Measurements from ENCODE around the gene OLFML2B.
A peak's percentile ranks its signal among the peaks of the same experiment; 100 is the strongest.
"Not testable (repeated sequence)": the region's sequence is repeated elsewhere in the genome, so short reads cannot be mapped to it uniquely, and the experiment has no call there.

The OLFML2B gene

GRCh38 chr1:162023547-162024501 lies at the start of gene OLFML2B:
Gene OLFML2B, minus strand, starts transcription at chr1:162023869. Its CDS starts 439 bp downstream, at chr1:162023430.
- DNase-seq (ENCODE audit: low spot score) = peak; percentile 86

GRCh38 chr1:162072740-162073139 lies 49.1 kb upstream of the OLFML2B start:
- no peak for DNase-seq (ENCODE audit: low spot score)

DNA sequence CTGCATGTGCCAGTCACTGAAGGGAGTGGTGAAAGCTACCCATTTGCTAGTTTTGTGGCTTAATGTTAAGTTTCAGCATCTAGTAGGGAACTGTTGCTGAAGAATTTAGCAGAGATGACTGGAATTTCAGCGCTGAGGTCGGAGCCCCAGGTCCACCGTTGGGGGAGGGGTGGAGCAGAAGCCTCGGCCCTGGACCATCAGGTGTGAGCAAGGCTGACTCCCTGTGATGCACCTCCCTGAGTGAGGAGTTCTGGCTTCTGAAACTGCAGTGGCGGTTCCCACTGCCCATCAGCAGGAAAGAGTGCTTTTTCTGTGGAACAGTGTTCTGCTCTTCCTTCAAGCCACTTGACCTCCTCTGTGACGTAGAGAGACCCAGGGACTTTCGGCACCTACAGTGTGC lies 47.2 kb upstream of the OLFML2B start:
- no peak for DNase-seq (ENCODE audit: low spot score)

DNA sequence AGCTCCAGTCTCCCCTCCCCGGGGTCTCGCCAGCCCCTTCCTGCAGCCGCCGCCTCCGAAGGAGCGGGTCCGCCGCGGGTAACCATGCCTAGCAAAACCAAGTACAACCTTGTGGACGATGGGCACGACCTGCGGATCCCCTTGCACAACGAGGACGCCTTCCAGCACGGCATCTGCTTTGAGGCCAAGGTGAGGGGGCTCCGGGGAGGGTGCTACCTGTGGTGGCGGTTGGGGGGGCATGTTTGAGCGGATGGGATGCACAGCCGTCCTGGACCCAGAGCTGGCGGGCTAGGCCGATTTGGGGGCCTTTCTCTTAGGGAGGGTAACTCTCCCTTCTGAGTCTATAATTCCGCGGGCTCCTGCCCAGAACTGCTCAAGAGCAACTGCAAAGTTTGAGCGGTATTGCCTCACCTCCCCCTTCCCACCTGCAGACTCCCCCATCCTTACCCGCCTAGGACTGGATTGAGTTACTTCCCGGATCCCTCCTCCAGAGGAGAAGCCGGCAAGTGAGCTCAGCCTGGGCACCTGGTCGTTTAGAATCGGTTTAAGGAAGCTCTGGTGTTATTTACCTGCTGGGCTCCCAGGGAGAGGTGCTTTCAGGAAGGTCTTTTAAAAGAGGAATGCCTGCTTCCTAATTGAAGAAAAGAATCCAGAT lies 46.6 kb upstream of the OLFML2B start:
- DNase-seq (ENCODE audit: low spot score) = no peak

- DNase-seq (ENCODE audit: low spot score) = peak; percentile 82
Measured at GRCh38 chr1:162069334-162070093, 45.8 kb upstream of the OLFML2B start, which contains the start of gene NOS1AP. Gene NOS1AP, plus strand, starts transcription at chr1:162069691. Its CDS starts 487 bp downstream, at chr1:162070178.

DNA sequence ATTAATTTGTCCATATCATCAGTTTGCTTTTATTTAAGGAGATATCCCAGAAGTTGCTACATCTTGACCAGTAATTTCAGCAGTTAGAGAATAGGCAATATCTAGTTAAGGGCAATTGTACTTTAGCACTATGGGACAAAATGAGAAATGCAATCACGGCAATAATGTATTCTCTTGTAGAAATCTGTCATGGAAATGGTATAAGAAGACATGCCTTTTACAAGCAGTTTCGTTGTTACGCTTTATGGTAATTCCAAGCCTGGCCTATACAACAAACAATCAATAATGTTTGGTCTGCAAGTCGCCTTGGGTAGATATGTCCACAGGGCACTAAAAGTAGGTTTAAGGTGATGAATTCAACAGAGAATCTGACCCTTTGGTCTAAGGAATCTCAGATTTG lies 44.6 kb upstream of the OLFML2B start:
- no peak for DNase-seq (ENCODE audit: low spot score)

DNA sequence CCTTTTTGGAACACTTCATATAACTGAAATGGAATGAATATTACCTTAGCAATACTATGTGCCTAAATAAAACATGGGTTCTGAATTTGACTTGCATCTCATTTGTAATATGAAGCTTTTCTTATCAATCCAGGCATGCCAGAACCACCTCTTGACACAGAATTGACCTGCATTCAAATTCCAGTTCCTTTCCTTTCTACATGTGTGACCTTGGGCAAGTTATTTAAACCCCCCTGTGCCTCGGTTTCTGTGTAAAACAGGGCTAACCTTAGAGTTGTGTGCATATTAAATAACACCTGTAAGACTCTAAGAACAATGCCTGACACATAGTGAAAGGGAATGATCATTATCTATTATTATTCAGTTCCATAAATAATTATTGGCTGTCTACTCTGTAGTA lies 43.8 kb upstream of the OLFML2B start:
- no peak for DNase-seq (ENCODE audit: low spot score)

DNA sequence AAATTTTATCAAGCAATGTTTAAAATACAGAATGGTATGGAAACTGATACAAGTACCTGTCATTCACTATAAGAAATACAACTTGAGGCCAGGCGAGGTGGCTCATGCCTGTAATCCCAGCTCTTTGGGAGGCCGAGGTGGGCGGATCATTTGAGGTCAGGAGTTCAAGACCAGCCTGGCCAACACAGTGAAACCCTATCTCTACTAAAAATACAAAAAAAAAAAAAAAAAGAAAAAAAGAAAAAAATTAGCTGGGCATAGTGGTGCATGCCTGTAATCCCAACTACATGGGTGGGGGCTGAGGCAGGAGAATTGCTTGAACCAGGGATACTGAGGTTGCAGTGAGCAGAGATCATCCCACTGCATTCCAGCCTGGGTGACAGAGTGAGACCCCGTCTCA lies 43.2 kb upstream of the OLFML2B start:
- DNase-seq (ENCODE audit: low spot score) = not testable (repeated sequence)

- no peak for DNase-seq (ENCODE audit: low spot score)
Measured at GRCh38 chr1:162065016-162065415, 41.3 kb upstream of the OLFML2B start.

DNA sequence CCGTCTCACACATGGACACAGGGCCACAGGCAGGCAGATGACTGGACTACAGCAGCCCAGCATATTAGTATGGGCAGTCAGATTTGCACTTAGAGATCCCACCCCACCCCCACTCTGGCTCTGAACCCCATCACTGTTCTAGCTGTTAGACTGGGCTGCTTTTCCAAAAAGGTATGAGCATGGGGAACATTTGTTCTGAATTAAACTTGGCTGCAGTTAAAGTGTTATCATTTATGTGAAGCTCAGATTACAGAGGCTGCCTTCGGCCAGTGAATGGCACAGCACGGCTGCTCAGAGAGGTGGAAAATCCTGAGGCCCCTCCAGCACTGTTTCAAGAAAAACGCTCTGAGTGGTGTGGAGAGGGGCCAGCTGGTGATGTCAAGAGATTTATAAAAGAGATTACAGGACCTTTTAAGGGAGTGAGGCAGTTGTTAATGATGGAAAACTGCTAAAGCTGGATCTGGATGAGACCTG lies 38.9 kb upstream of the OLFML2B start:
- no peak for DNase-seq (ENCODE audit: low spot score)

DNA sequence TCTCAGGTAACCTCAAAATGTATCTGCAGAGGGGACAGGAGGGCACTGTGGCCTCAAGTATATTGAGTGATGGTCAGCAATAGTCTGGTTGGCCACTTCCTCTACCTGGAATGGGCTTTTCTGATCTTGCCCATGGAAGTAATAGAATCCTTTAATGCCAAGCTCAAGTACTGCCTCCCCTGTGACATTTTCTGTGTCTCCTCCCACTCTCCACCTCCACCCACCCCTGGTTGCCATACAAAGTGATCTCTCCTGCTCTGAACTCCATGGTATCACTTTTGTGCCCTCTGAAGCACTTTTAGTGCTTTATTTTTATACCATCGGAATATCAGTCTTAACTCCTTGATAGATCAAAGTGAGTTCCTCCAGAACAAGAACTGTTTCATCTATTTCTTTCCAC lies 36.6 kb upstream of the OLFML2B start:
- no peak for DNase-seq (ENCODE audit: low spot score)

DNA sequence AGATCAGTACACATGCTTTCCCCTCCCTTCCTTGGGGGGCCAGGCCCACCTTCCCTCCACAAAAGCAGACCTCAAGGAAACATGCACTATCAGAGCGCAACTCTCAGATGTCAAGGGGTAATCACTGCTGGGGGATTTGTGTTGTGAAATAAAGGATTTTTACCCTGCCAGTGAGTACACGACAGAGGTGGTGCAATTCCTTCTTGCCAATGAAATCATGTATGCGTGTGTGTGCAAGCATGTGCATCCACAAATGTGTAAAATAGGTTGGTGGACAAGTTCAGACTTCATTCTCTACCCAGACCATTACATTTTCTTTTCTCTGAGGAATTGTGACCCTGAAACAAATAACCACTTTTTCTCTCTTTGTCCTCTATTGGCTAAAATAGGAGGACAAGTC lies 36.1 kb upstream of the OLFML2B start:
- no peak for DNase-seq (ENCODE audit: low spot score)

DNA sequence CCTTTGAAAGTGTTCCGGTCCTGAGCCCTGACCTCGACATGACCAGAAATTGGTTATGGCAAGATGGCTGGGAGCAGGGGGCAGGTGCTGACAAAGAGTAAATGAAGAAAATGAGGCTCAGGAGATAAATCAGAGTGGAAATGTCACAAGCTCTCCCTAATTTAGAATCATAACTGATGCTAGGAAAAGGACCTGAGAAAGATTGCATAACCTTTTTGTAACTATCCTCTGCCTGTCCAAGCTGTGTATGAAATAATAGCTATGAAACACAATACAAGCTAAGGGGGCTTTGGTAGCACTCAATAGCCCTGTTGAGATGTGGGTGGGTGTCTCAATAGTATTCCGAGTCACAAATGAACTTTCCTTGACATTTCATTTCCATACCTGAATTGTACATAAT lies 32.9 kb upstream of the OLFML2B start:
- DNase-seq (ENCODE audit: low spot score) = no peak

DNA sequence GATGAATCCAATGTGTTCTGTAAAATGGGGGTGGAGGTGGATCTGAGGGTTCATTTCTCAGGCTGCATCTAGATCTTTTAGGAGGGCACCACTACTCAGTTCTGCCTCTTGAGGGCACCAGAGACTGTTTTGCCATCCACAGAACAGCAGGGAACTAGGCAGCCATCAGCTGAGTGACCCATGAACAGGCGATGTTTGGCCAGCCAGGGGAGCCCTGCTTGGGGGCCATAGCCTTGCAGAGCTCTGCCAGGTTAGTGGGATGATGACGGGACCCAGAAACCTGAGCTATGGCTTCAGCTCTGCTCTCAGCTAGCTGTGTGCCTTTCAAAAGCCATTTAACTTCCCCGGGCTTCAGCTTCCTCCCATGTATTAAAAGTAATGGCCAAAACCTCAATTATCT lies 32.4 kb upstream of the OLFML2B start:
- no peak for DNase-seq (ENCODE audit: low spot score)

GRCh38 chr1:162055062-162055461 lies 31.4 kb upstream of the OLFML2B start:
- no peak for DNase-seq (ENCODE audit: low spot score)

DNA sequence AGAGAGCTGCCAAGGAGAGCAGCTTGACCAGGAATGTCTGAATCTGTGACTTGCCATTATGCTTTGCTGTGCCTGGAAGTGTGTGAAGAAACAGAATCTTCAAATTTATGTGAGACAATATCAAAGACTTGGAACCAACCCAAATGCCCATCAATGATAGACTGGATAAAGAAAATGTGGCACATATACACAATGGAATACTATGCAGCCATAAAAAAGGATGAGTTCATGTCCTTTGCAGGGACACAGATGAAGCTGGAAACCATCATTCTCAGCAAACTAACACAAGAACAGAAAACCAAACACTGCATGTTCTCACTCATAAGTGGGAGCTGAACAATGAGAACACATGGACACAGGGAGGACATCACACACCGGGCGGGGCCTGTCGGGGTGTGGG lies 30.3 kb upstream of the OLFML2B start:
- not testable (repeated sequence) for DNase-seq (ENCODE audit: low spot score)

DNA sequence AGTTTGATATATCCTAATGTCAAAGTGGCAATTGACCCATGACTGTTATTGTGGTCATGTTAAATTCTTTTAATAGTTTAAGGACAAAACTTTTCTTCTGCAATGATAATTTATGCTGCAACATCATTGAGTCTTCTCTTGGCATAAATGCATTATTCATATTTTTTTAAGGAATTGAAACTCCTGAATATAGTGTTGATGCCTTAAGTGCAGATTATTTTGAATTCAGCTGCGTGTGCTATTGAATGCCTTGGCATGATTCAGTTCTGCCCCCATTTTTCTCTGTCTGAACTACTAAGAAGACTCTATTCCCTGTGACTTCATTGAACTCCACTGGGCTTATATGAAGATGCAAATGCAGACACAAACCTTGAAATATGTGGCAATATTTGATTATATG lies 23.3 kb upstream of the OLFML2B start:
- DNase-seq (ENCODE audit: low spot score) = no peak

DNA sequence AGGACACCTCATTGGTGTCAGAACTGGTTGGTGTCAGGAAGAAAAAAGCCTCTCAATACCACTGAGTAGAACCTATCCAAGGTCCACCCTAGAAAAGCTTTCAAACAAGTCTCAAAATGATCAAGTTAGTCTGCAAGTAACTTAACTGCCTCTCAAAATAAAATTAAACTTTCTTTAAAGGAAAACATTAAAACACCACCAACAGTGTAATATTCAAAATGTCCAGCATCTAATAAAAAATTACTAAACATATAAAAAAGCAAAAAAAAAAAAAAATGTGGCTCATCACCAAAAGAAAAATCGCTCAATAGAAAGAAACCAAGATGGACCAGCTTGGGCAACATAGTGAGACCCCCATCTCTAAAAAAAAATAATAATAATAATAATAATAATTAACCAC lies 18.7 kb upstream of the OLFML2B start:
- no peak for DNase-seq (ENCODE audit: low spot score)

DNA sequence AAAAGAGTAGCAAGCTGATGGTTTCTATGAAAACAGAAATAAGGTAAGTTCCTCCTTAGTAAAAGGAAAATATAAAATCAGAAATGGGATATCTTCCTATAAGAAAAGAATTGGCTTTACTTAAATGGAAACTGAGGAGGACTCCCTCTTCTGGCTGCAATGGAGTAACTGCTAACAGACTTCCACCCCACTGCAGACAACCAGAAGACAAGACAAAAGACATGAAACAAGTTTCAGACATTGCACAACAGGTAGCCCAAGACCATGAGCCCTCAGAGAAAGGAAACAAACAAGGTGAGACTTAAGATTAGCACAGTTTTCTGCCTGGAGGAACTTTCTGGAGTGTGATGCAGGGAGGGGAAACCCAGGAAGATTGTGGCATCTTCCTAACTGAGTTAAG lies 17.0 kb upstream of the OLFML2B start:
- no peak for DNase-seq (ENCODE audit: low spot score)

DNA sequence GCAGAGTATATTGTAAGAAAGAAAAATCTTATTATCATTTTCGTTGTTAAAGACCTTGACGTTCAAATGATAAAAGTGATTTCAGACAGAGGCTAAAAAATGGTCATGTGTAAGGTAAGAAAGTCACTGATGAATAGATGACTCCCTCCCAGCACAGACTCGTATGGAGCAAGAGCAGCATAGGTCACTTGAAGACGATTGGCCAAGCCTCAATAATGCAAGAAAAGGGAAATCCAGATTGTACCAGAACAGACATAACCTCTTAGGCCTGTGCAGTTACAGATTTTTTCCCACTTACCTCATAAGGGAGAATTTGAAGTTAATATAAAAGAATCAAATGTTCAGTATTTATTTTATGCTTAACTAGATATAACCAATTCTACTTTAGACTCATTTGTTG lies 16.3 kb upstream of the OLFML2B start:
- no peak for DNase-seq (ENCODE audit: low spot score)

- DNase-seq (ENCODE audit: low spot score) = no peak
Measured at GRCh38 chr1:162038624-162039023, 15.0 kb upstream of the OLFML2B start.

DNA sequence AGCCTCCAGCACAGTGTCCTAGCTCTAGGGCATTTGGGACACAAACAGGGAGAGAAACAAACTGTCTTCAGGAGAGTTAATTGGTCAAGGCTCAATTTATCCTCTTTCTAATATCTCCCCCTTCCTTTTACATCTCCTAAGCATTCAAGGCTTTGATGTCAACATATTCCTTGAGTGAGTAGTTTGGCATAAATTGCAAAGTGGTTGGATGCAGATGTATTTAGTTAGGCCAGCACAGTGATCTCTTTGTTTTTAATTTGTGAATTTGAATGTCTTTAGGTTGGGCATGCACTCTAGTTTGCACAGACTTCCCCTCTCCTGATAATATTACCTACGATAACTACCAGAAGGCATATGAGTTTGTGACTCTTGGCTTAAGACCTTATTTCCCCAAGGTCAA lies 12.5 kb upstream of the OLFML2B start:
- DNase-seq (ENCODE audit: low spot score) = no peak
